GM19372 (cell line): ENCODE results near the gene LGR5.
"Not testable (repeated sequence)": the region's sequence is repeated elsewhere in the genome, so short reads cannot be mapped to it uniquely, and the experiment has no call there.

Source experiments
- ATAC-seq: cut with Tn5 transposase; IDR thresholded peaks from one replicate; pipeline ENCODE4 v1.9.1; 2021; ENCODE audit warnings: mild to moderate bottlenecking, low read depth, moderate library complexity; ENCODE audit not compliant: unreplicated experiment

LGR5 gene

DNA sequence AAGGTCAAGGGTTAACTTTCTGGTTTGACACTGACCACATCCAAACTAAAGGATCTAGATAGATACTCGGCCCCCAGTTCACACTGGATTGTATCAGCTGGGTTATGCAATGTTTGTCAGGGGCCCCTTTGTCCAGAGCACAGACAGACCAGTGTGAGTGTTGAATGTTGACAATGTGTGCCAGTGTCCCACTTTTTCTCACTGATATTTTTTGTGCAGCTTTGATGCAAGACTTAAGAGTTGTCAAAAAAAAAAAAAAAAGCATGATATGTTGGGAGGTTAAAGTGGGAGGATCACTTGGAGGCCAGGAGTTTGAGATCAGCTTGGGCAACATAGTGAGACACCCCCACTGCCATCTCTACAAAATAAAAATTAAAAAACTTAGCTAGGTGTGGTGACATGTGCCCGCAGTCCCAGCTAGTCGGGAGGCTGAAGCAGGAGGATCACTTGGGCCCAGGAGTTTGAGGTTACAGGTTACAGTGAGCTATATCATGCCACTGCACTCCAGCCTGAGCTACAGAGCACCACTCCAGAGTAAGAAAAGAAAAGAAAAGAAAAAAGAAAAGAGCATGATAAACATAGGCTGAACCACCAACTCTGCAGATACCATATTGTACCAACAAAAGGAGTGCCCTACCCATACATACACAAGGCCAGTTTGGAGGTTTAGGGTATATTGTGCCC lies 97.5 kb downstream of the LGR5 start:
- ATAC-seq: no peak

GRCh38 chr12:71538807-71539206 lies 99.2 kb downstream of the LGR5 start:
- no peak for ATAC-seq

DNA sequence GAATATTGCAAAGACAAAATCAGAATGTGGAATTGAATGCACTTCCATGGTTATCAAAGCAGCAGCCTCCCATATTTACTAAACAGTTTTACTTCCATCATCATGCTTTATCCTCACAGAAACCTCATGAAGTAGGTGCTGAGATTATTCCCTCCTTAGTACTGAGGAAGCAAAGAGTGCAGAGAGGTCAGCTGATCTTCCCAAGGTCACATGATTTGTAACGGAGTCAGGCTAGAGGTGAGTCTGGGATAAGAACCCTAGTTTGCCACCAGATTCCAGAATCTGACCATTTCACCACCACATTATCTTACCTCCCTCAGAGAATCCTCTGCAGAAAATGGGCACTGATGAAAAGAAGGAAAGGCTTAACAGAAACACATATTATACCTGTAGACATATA lies 102.0 kb downstream of the LGR5 start:
- no peak for ATAC-seq

DNA sequence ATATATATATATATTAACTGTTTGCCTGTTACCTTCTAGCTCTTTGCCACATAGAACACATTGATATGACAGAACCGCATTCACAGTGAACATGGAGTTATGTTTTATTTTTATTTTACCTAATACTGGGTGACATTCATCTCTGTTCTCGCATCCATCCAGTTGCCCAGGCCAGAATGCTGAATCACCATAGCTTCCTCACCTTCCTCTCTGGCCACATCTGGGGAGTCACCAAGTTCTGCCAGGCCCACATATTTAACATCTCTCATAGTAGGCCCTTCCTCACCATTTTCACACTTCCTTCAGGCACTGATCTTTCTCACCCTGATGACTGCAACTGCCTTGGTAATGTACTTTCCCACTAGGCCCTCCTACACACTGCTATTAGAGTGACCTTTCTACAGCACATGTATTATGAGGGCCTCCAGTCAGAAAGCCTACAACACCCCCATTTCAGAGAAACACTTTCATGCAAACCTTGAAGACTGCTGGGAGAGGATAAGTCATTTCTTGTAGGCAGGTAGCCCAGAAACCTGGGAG lies 106.8 kb downstream of the LGR5 start:
- no peak for ATAC-seq

- no peak for ATAC-seq
Observed at GRCh38 chr12:71548893-71549292, 109.3 kb downstream of the LGR5 start.

DNA sequence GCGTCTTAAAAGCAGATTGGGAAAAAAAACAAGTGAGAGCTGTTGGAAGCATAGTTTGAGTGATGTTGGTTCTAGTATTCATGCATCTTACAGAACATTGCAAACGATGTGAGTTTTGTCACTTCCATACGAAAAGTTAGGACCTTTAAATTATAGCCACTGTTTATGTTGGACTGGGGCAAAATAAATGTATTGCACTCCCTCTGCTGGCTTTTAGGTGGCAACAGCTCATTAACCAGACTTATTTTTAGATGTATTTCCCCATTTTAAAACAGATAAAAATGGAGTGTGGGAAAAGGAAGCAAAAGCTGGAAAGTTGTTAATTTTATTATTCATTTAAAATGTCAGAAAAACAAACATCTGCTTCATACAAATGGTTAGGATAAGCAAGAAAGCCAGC lies 111.9 kb downstream of the LGR5 start:
- ATAC-seq: no peak

DNA sequence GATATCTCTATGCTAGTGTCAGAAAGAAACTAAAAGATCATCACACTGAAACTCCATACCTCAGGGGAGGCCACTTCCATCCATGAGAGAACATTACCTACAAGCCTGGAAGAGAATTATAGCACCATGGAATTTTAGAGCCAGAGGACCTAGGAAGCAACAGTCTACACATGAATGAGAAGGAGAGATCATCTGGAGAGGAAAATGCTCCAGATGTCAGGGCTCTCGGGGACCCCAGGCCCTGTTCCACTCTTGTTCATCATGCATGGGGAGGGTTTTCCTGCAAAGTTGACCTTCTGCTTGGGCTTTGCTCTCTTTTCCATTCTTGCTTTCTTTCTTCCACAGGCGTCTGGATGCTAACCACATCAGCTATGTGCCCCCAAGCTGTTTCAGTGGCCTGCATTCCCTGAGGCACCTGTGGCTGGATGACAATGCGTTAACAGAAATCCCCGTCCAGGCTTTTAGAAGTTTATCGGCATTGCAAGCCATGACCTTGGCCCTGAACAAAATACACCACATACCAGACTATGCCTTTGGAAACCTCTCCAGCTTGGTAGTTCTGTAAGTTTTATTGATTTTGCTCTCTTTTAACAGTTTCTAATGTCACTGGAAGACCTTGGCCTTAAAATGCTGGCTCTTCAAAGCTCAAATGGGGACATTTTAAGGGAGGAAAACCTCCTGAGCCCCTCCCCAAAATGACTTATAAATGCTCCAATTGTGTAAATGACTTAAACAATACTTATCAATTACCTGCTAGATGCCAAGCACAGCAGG lies 113.3 kb downstream of the LGR5 start:
- ATAC-seq: no peak

DNA sequence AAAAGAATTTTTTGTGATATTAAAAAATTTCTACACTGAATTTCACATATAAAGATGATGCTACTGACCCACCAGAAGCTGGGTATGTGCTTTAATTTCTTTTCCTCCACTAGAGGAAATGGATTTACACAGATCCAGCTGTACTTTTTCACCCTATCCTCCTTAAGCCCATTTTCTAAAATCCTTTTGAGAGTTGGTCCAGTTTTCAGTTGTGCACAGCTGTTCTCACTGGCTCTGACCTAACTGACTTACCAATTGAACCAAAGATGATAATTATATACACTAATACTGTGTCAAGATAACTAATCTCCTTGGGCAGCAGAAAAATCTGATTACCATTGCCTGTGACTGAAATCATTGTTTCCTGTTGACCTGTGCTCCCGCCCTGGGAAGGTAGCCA lies 115.6 kb downstream of the LGR5 start:
- no peak for ATAC-seq

DNA sequence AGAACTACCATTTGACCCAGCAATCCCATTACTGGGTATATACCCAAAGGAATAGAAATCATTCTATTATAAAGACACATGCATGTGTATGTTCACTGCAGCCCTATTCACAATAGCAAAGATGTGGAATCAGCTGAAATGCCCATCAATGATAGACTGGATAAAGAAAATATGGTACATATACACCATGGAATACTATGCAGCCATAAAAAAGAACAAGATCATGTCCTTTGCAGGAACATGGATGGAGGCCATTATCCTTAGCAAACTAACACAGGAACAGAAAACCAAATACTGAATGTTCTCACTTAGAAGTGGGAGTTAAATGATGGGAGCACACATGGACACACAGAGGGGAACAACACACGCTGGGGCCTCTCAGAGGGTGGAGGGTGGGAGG lies 116.2 kb downstream of the LGR5 start:
- ATAC-seq: not testable (repeated sequence)

DNA sequence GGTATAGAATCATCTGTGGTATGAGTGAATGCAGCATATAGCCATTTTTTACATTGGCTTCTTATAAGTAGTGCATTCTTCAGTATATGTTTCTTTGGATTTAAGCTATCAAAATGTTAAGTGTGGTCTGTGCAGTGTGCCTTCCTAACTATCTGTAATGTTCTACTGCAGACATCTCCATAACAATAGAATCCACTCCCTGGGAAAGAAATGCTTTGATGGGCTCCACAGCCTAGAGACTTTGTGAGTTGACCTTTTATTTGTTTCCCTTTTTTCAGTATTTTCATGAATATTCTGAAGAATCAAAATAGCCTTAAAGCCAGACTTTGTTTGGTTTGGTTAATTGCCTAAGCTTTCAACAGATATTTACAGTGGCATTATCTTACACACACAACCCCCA lies 116.8 kb downstream of the LGR5 start:
- no peak for ATAC-seq

GRCh38 chr12:71556875-71557274 lies 117.3 kb downstream of the LGR5 start:
- ATAC-seq: no peak

GRCh38 chr12:71558445-71558844 lies 118.8 kb downstream of the LGR5 start:
- no peak for ATAC-seq

DNA sequence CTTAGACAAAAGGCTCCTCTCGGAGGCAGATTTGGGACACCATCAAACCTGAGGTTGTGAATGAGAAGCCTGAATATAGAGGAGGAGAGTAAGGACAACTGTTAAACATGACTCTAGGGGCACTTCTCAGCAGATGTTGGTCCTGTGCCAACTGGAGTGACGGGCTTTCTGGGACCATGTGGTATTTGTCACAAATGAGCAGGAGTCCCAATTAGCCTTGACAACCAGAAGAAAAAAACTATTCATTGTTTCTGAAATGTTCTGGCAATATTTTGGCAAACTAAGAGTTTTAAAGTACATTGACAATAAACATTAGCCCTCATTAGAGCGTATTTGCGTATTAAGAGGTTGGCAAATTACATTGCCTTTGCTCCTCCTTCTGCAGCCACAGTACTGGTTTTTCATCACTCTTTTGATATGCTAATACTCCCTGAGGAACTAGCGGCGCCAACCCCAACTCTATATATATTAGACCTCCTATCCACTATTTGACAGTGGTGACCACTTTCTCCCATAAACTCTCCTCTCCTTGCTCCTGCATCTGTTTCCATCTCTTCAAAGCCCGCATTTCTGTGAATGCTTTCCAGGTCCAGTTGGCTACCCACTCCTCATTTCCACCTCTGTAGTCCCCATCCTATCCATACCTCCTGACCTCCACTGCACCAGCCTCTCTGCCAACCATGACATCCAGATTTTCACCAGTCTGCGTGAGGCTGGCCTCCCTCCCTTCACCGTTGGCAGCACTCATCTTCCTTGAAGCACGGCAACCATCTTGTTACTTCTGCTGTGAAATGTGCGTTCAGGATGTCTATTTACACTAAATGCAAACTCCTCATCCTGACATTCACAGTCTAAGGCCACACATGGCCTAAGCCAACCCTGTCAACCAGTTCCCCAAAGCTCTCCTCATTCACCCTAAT lies 123.3 kb downstream of the LGR5 start:
- no peak for ATAC-seq

GRCh38 chr12:71565535-71565934 lies 125.9 kb downstream of the LGR5 start:
- no peak for ATAC-seq

DNA sequence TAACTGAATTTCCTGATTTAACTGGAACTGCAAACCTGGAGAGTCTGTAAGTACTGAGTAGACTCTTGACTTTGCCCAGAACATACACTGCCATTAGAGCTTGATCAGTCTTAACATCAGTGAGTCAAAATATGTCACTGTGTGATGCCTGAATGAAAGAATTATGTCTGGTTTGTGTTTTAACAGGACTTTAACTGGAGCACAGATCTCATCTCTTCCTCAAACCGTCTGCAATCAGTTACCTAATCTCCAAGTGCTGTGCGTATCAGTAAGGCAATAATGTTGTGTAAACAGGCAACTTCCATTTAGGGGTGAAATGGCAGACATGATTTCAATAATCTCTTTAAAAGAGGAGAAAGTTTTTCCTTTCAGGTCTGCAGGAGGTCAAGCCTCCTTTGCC lies 127.1 kb downstream of the LGR5 start:
- ATAC-seq: no peak

- ATAC-seq: no peak
Observed at GRCh38 chr12:71567537-71567936, 127.9 kb downstream of the LGR5 start.

- ATAC-seq: not testable (repeated sequence)
Observed at GRCh38 chr12:71569885-71570284, 130.3 kb downstream of the LGR5 start.

DNA sequence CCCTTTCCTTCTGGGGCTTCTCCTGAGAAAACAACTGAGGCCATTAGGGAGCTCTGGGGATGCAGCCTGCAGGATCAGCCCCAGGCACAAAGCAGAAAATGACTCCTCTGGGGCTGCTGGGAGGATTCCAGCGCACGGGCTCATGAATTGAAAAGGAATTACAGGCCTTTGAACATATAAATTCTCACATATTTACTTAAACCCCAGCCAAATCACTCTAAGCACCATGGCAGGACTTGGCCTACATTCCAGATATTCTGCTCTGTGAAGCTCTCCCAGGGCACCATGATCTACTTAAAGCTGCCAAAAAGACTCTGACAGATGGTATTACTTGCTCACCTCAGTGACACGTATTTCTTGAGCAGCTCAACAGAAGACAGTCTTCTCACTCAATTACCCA lies 136.9 kb downstream of the LGR5 start:
- ATAC-seq: no peak

GRCh38 chr12:71578694-71579258 lies 139.2 kb downstream of the LGR5 start:
- no peak for ATAC-seq

GRCh38 chr12:71581206-71581605 lies 141.6 kb downstream of the LGR5 start:
- ATAC-seq: no peak

DNA sequence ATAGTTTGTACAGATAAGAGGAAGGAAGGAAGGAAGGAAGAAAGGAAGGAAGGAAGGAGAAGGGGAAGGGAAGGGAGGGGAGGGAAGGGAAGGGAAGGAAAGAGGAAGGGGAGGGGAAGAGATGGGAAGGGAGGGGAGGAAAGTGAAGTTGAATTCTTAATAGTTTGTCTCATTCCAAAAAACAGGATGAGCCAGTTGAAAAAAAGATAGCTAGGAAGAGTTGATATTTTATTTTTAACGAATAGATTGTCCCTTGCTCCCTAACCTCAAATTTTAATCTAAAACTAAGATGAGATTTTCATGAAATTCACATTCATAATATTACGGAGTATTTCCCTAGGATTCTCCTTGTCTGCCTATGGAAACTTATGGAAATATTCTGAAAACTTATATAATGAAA lies 143.3 kb downstream of the LGR5 start:
- ATAC-seq: no peak
